ENCODE measurements around the gene TNIK. TPM values are rescaled to one million over a fixed set of nuclear protein-coding genes. Genes with fewer than 3 reads are reported as not detected.
A peak's percentile ranks its signal among the peaks of the same experiment; 100 is the strongest.

TNIK gene
- polyA plus RNA-seq, 4 donors, result 15.8 to 20.1 (median 17.4) TPM

GRCh38 chr3:171077261-171077660 is 382.9 kb downstream of the TNIK start:
- no peak for DNase-seq (ENCODE audit: low read depth in 4 of 4, low spot score in 2 of 4)

DNA sequence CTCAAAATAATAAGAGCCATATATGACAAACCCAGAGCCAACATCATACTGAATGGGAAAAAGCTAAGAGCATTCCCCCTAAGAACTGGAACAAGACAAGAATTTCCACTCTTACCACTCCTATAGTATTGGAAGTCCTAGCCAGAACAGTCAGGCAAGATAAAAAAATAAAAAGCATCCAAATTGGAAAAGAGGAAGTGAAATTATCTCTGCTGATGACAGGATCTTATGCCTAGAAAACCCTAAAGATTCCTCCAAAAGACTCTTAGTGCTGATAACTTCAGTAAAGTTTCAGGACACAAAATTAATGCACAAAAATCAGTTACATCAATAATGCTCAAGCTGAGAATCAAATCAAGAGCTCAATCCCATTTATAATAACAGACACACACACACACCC is 387.8 kb downstream of the TNIK start:
- no peak for DNase-seq (ENCODE audit: low read depth in 4 of 4, low spot score in 2 of 4)

- DNase-seq (ENCODE audit: low read depth in 4 of 4, low spot score in 2 of 4), result no peak
Observed at GRCh38 chr3:171068658-171069057, 391.5 kb downstream of the TNIK start.

DNA sequence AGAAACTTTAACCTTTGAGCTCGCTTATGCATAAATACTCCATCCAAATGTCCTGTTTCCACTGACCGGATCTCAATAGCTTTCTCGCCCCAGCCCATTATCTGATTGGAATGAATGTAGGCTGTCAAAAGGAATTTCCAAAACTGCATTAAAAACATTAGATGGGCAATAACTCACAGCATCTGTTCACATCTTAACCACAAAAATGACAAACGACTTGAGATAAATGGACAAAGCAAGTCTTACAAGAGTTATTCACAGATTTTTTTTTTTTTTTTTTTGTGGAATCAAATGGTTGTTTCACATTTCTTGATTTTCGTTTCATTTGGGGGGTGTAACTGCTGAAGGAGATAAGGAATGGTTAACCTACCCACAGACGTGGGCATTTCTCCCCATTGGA is 394.0 kb downstream of the TNIK start:
- no peak for DNase-seq (ENCODE audit: low read depth in 4 of 4, low spot score in 2 of 4)

DNA sequence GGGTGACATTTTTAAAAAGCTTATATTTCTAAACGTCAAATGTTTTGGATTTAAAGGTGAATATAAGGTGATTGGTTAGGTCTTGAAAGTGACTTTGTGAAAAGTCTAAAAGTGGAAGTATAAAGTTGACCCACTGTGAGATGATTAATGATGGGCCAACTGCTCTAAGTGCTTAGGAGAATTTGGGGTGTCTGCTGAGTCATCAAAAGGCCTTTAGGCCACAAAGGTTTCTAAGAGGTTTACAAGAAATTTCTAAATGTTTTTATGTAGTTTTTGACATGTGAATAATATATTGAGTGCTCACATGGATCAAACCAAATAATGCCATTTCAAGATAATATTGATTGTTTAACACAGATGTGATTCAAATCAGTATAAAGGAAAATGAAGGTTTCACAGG is 394.5 kb downstream of the TNIK start:
- DNase-seq (ENCODE audit: low read depth in 4 of 4, low spot score in 2 of 4), result no peak

DNA sequence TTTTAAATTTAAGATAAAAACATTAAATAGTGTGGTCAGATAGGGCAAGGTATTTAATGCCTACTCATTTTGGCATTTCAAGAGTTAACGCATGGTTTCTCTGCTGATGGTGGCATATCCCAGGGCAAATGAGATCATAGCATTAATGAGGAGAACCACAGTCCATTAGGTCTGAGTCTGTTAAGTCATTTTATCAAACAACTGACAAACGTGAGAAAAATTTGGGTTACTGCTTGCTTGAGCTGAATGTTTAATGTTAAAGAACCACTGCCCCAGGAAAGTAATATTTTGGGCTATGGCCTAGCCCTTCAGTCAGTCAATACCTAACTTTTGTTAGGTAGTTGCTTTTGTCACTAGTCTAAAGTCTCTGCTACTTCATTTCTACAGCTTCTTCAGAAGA is 395.7 kb downstream of the TNIK start:
- no peak for DNase-seq (ENCODE audit: low read depth in 4 of 4, low spot score in 2 of 4)

DNA sequence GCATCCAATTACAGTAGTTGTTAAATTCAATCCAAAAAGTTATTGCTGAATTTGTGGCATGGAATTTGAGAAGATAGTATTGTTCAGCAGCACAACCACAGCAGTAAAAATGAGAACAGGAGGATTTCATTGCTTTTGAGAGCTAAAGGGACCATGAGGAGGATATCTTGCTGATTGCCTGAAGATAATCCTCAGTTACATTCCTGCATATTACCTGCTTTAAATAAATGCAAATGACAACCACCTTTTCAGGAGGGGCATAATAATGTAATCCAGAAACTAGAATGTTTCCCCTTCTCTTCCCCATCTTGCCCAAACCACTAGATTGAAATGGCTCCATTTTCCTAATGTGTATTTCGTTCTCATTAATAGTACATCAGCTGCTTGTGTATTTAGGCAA is 398.5 kb downstream of the TNIK start:
- DNase-seq (ENCODE audit: low read depth in 4 of 4, low spot score in 2 of 4), result no peak

DNA sequence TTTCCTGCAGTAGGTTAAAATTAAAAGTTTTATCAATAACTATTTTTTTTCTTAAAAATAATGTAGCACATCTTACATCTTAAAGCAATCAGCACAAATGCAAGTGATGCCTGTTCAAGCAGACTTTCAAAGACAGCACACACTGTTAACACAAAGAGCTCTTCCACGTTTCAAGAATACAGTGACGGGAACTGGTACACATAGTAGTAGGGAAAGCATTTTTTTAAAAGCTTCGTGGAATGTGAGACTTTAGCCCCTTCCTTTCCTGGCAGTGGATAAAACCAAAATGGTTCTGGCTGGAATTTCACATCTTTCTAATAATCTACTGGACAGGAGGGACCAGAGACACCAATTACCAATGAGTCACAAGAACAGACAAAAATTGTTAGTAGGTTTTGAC is 400.2 kb downstream of the TNIK start:
- no peak for DNase-seq (ENCODE audit: low read depth in 4 of 4, low spot score in 2 of 4)

GRCh38 chr3:171058873-171059603 is 401.2 kb downstream of the TNIK start:
- DNase-seq (ENCODE audit: low read depth in 4 of 4, low spot score in 2 of 4), result no peak

DNA sequence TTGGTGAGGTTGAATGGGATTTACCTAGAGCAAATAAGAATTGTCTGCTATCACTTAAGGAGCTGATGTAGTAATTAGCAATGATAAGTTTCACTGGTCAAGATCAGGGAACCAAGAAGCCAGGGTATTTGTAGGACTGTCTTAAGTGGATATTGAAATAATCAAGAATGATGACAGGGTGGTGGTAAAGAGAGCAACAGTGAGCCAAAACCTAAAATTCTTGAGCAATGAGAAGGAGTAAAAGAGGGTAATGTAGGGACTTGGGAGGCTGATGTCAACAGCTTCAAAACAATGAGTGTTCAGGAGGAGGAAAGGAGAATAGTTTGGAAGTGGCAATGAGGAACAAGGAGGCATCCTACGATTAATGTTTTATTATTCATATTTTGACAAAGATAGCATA is 402.1 kb downstream of the TNIK start:
- DNase-seq (ENCODE audit: low read depth in 4 of 4, low spot score in 2 of 4), result no peak

DNA sequence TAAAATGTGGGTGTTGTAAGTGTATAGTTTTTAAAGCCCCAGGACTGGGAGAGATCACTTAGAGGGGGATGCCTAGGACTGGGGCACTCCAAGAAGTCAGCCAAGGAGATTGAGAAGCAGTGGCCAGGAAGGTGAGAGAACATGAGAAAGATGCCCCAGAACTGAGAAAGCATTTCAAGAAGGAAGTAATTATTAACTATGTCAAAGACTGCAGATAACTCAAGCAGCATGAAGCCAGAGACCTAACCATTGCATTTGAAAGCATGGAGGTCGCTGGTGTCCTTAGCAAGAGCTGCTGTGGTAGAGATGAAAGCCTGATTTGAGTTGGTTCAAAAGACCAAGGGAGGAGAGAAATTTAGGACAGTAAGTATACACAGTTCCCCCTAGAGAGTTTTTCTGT is 403.1 kb downstream of the TNIK start:
- no peak for DNase-seq (ENCODE audit: low read depth in 4 of 4, low spot score in 2 of 4)

DNA sequence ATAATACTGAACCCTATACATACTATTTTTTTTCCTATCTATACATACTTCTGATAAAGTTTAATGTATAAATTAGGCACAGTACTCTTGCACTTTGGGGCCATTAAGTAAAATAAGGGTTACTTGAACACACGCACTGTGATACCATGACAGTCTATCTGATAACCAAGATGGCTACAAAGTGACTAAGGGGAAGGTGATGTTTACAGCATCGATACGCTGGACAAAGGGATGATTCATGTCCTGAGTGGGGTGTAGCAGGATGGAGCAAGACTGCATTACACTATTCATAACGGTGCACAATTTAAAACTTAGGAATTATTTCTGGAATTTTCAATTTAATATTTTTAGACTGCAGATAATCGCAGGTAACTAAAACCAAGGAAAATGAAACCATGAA is 403.7 kb downstream of the TNIK start:
- DNase-seq (ENCODE audit: low read depth in 4 of 4, low spot score in 2 of 4), result no peak

DNA sequence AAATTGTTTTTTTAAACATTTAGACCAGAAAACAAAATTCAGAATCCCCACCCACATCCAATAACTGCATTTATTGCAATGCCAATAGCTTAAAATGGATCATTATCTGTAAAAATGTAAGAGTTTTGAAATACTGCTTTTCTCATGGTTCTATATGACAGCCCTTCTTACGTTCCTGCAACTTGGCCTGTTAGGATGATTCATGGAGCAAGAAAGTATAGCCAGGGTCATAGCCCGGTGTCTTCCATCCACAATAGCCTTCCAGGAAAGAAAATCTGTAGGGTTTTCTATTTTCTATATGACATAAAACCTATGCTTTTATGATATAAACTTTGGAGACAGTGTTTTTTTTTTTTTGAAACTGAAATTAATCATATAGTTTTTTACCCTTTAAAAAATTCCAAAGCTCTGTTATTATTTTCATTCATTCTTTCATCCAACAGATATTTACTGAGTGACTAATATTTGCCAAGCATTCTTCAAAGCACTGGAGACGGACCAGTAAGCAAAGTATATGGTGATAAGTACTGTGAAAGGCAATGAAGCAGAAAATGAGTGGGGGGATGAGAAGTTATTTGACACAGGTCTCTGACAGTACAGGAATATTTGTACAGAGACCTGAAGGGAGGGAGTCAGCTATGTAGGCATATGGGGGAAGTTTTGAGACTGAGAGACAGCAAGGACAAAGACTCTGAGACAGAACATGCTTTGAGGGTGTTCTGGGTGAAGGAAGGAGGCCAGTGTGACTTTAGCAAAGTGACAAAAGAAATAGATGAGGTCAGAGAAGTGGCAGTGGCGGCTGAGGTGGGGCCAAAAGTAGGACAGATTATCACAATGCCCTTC is 404.6 kb downstream of the TNIK start:
- no peak for DNase-seq (ENCODE audit: low read depth in 4 of 4, low spot score in 2 of 4)

GRCh38 chr3:171054921-171055320 is 405.3 kb downstream of the TNIK start:
- DNase-seq (ENCODE audit: low read depth in 4 of 4, low spot score in 2 of 4), result no peak

GRCh38 chr3:171054231-171054630 is 406.0 kb downstream of the TNIK start:
- DNase-seq (ENCODE audit: low read depth in 4 of 4, low spot score in 2 of 4), result no peak

DNA sequence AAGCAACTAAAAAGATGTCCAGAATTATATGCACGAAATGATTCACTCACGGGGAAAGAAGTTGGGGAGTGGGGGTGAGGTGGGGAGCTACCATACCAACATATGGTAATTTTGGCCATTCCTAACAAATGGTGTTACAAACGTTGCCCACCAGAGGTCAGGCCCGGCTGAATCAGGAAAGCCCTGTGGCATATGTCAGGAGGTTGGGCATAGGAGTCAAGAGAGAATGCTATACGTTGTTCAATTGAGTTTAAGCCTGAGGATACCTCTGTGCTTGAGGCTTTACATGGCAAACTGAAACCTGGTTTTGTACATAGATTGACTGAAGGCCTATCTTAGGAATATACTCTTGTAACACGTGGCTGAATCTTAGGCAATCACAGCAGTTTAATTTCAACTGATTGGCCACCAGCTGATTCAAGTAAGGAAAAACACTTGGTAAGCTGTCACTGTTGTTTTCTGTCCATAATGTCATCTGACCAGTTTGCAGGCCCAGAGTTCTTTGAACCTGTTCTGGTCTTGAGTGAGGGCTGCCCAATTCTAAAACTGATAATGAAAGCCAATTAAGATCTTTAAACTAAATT is 410.3 kb downstream of the TNIK start:
- DNase-seq (ENCODE audit: low read depth in 4 of 4, low spot score in 2 of 4), result peak in 1 of 4 donors; percentile 23

- no peak for DNase-seq (ENCODE audit: low read depth in 4 of 4, low spot score in 2 of 4)
Observed at GRCh38 chr3:171046760-171047159, 413.4 kb downstream of the TNIK start.

GRCh38 chr3:171044835-171045793 is 415.1 kb downstream of the TNIK start:
- no peak for DNase-seq (ENCODE audit: low read depth in 4 of 4, low spot score in 2 of 4)

- DNase-seq (ENCODE audit: low read depth in 4 of 4, low spot score in 2 of 4), result no peak
Observed at GRCh38 chr3:171044384-171044783, 415.8 kb downstream of the TNIK start.

- DNase-seq (ENCODE audit: low read depth in 4 of 4, low spot score in 2 of 4), result no peak
Observed at GRCh38 chr3:171039674-171040073, 420.5 kb downstream of the TNIK start.

- DNase-seq (ENCODE audit: low read depth in 4 of 4, low spot score in 2 of 4), result no peak
Observed at GRCh38 chr3:171038342-171038741, 421.9 kb downstream of the TNIK start.
